HG03045 (cell line): Measurements from ENCODE around the gene SEC22A.

Experiments used
- ATAC-seq: cut with Tn5 transposase; IDR thresholded peaks from one replicate; pipeline ENCODE4 v1.9.1; 2021; ENCODE audit warnings: mild to moderate bottlenecking, moderate library complexity; ENCODE audit not compliant: unreplicated experiment

Gene SEC22A

GRCh38 chr3:123301331-123302184, 99.8 kb downstream of the SEC22A start:
- ATAC-seq: no peak

GRCh38 chr3:123302961-123303360, 101.2 kb downstream of the SEC22A start:
- ATAC-seq: no peak

- no peak for ATAC-seq
Observed at GRCh38 chr3:123303976-123304560, 102.3 kb downstream of the SEC22A start.

- ATAC-seq: no peak
Observed at GRCh38 chr3:123305192-123305591, 103.4 kb downstream of the SEC22A start.

- ATAC-seq: no peak
Observed at GRCh38 chr3:123307064-123307463, 105.3 kb downstream of the SEC22A start.

GRCh38 chr3:123310186-123310585, 108.4 kb downstream of the SEC22A start:
- no peak for ATAC-seq

GRCh38 chr3:123310741-123311140, 109.0 kb downstream of the SEC22A start:
- ATAC-seq: no peak

GRCh38 chr3:123311201-123311600, 109.5 kb downstream of the SEC22A start:
- ATAC-seq: no peak

- ATAC-seq: no peak
Observed at GRCh38 chr3:123312331-123313265, 110.9 kb downstream of the SEC22A start.

- ATAC-seq: no peak
Observed at GRCh38 chr3:123313889-123314288, 112.1 kb downstream of the SEC22A start.

GRCh38 chr3:123314359-123315270, 112.9 kb downstream of the SEC22A start:
- no peak for ATAC-seq

GRCh38 chr3:123315271-123315595, 113.5 kb downstream of the SEC22A start:
- no peak for ATAC-seq

- ATAC-seq: no peak
Observed at GRCh38 chr3:123317716-123318115, 116.0 kb downstream of the SEC22A start.

- ATAC-seq: no peak
Observed at GRCh38 chr3:123318374-123318773, 116.6 kb downstream of the SEC22A start.

- ATAC-seq: no peak
Observed at GRCh38 chr3:123319760-123320159, 118.0 kb downstream of the SEC22A start.

GRCh38 chr3:123320221-123320620, 118.5 kb downstream of the SEC22A start:
- ATAC-seq: no peak

- no peak for ATAC-seq
Observed at GRCh38 chr3:123321806-123322205, 120.1 kb downstream of the SEC22A start.

GRCh38 chr3:123322866-123323265, 121.1 kb downstream of the SEC22A start:
- no peak for ATAC-seq
